ENCODE measurements around the gene TGM4. TPM values are rescaled to one million over a fixed set of nuclear protein-coding genes. Genes with fewer than 3 reads are reported as not detected.
"Not testable (repeated sequence)": the region's sequence is repeated elsewhere in the genome, so short reads cannot be mapped to it uniquely, and the experiment has no call there.

Gene TGM4
- total and polyA plus RNA-seq, 5 donors, result not detected

- H3K27ac ChIP-seq (ENCODE audit: low read length); H3K4me1 ChIP-seq (ENCODE audit: control insufficient read depth, insufficient read depth, low read length); H3K4me3 ChIP-seq (ENCODE audit: low read length); H3K9me3 ChIP-seq (ENCODE audit: control insufficient read depth, low read length); H3K27me3 ChIP-seq (ENCODE audit: control insufficient read depth, insufficient read depth); intact Hi-C loops (cut with DNase I); DNase-seq; ATAC-seq: not testable (repeated sequence)
- WGBS, result 98% methylated on average over 6 of the region's 6 CpGs
Measured at GRCh38 chr3:44856663-44857062, 17.7 kb upstream of the TGM4 start.

GRCh38 chr3:44860117-44860516 is 14.3 kb upstream of the TGM4 start:
- intact Hi-C loops (cut with DNase I), result loop anchor here in 1 of 4 donors (10.0 kb wide), 1 partner anchor 95 kb away; the partner anchor contains the start of genes KIAA1143 and KIF15
- Histone ChIP-seq H3K27ac (ENCODE audit: low read length) (no peak overlapping the region), H3K4me1 (ENCODE audit: control insufficient read depth, insufficient read depth, low read length) (no peaks in the 10 kb centered on the region), H3K9me3 (ENCODE audit: control insufficient read depth, low read length) (no peaks in the 10 kb centered on the region), H3K27me3 (ENCODE audit: control insufficient read depth, insufficient read depth) (no peaks in the 10 kb centered on the region), H3K4me3 (ENCODE audit: low read length) (no peak overlapping the region)
- WGBS, result 95% methylated on average over 4 of the region's 4 CpGs
- ATAC-seq (no peak), DNase-seq (no peak)

- H3K27me3 ChIP-seq (ENCODE audit: control insufficient read depth, insufficient read depth), result no peaks in the 10 kb centered on the region
- peak within 1 kb of the TSS; percentile 62 for H3K4me3 ChIP-seq (ENCODE audit: low read length)
- 2% methylated on average over 90 of the region's 91 CpGs for WGBS
- H3K4me1 ChIP-seq (ENCODE audit: control insufficient read depth, insufficient read depth, low read length), result no peaks in the 10 kb centered on the region
- intact Hi-C loops (cut with DNase I), result loop anchor here in 1 of 4 donors (10.0 kb wide), 1 partner anchor 97 kb away; the partner anchor contains the start of genes KIAA1143 and KIF15
- H3K9me3 ChIP-seq (ENCODE audit: control insufficient read depth, low read length), result no peaks in the 10 kb centered on the region
- peak within 1 kb of the TSS; percentile 75 for H3K27ac ChIP-seq (ENCODE audit: low read length)
- ATAC-seq (peak; percentile 98 to 99), DNase-seq (peak; percentile 93 to 97 (median 97))
Measured at GRCh38 chr3:44861412-44862225, 12.8 kb upstream of the TGM4 start, which contains the start of gene TMEM42. TSS of gene TMEM42 (plus strand) at chr3:44861912. CDS start at chr3:44861925, 13 bp downstream.

GRCh38 chr3:44862226-44862637 is 12.2 kb upstream of the TGM4 start:
- Histone ChIP-seq H3K4me1 (ENCODE audit: control insufficient read depth, insufficient read depth, low read length) (no peaks in the 10 kb centered on the region), H3K27ac (ENCODE audit: low read length) (peak overlapping the region; percentile 42), H3K4me3 (ENCODE audit: low read length) (peak overlapping the region; percentile 62), H3K27me3 (ENCODE audit: control insufficient read depth, insufficient read depth) (no peaks in the 10 kb centered on the region), H3K9me3 (ENCODE audit: control insufficient read depth, low read length) (no peaks in the 10 kb centered on the region)
- under 1% methylated on average over 25 of the region's 25 CpGs for WGBS
- ATAC-seq (no peak), DNase-seq (no peak)
- intact Hi-C loops (cut with DNase I), result loop anchor here in 1 of 4 donors (10.0 kb wide), 1 partner anchor 97 kb away; the partner anchor contains the start of genes KIAA1143 and KIF15

GRCh38 chr3:44865272-44866035 is 9.0 kb upstream of the TGM4 start:
- no peak overlapping the region for H3K27ac ChIP-seq (ENCODE audit: low read length)

GRCh38 chr3:44867421-44868111 is 6.8 kb upstream of the TGM4 start:
- 96% methylated on average over 7 of the region's 7 CpGs for WGBS
- no peaks in the 10 kb centered on the region for H3K27me3 ChIP-seq (ENCODE audit: control insufficient read depth, insufficient read depth)
- H3K4me1 ChIP-seq (ENCODE audit: control insufficient read depth, insufficient read depth, low read length), result no peaks in the 10 kb centered on the region
- intact Hi-C loops (cut with DNase I), result loop anchor here in 1 of 4 donors (10.0 kb wide), 1 partner anchor 103 kb away; the partner anchor contains the start of genes KIAA1143 and KIF15
- no peak overlapping the region for H3K4me3 ChIP-seq (ENCODE audit: low read length)
- H3K9me3 ChIP-seq (ENCODE audit: control insufficient read depth, low read length), result no peaks in the 10 kb centered on the region
- DNase-seq, result no peak
- no peak overlapping the region for H3K27ac ChIP-seq (ENCODE audit: low read length)
- no peak for ATAC-seq

More at GRCh38 chr3:44865272-44866035, 9.0 kb upstream of the TGM4 start:
- no peak for DNase-seq
- Histone ChIP-seq H3K27me3 (ENCODE audit: control insufficient read depth, insufficient read depth) (no peaks in the 10 kb centered on the region), H3K9me3 (ENCODE audit: control insufficient read depth, low read length) (no peaks in the 10 kb centered on the region), H3K4me1 (ENCODE audit: control insufficient read depth, insufficient read depth, low read length) (no peaks in the 10 kb centered on the region), H3K4me3 (ENCODE audit: low read length) (no peak overlapping the region)
- intact Hi-C loops (cut with DNase I), result loop anchor here in 1 of 4 donors (10.0 kb wide), 1 partner anchor 101 kb away; the partner anchor contains the start of genes KIAA1143 and KIF15
- no peak for ATAC-seq
- WGBS, result 91% methylated on average over 7 of the region's 7 CpGs

- 78% methylated on average over 8 of the region's 8 CpGs for WGBS
- no peaks in the 10 kb centered on the region for H3K27me3 ChIP-seq (ENCODE audit: control insufficient read depth, insufficient read depth)
Measured at GRCh38 chr3:44870375-44871061, 3.9 kb upstream of the TGM4 start.

GRCh38 chr3:44875596-44875995 is 1.2 kb downstream of the TGM4 start:
- intact Hi-C loops (cut with DNase I), result no loop called here
- H3K27ac ChIP-seq (ENCODE audit: low read length), result no peak overlapping the region
- 81% methylated on average over 3 of the region's 3 CpGs for WGBS
- DNase-seq, result no peak
- no peak for ATAC-seq
- no peaks in the 10 kb centered on the region for H3K4me1 ChIP-seq (ENCODE audit: control insufficient read depth, insufficient read depth, low read length)
- H3K27me3 ChIP-seq (ENCODE audit: control insufficient read depth, insufficient read depth), result no peaks in the 10 kb centered on the region
- no peak overlapping the region for H3K4me3 ChIP-seq (ENCODE audit: low read length)
- no peaks in the 10 kb centered on the region for H3K9me3 ChIP-seq (ENCODE audit: control insufficient read depth, low read length)

More at GRCh38 chr3:44870375-44871061, 3.9 kb upstream of the TGM4 start:
- Histone ChIP-seq H3K4me3 (ENCODE audit: low read length) (no peak overlapping the region), H3K9me3 (ENCODE audit: control insufficient read depth, low read length) (no peaks in the 10 kb centered on the region), H3K4me1 (ENCODE audit: control insufficient read depth, insufficient read depth, low read length) (no peaks in the 10 kb centered on the region), H3K27ac (ENCODE audit: low read length) (no peak overlapping the region)
- DNase-seq, result no peak
- intact Hi-C loops (cut with DNase I), result no loop called here
- peak in 1 of 2 donors; percentile 29 for ATAC-seq

GRCh38 chr3:44877333-44877732 is 2.9 kb downstream of the TGM4 start:
- Histone ChIP-seq H3K27me3 (ENCODE audit: control insufficient read depth, insufficient read depth) (no peaks in the 10 kb centered on the region), H3K4me3 (ENCODE audit: low read length) (no peak overlapping the region), H3K27ac (ENCODE audit: low read length) (no peak overlapping the region), H3K4me1 (ENCODE audit: control insufficient read depth, insufficient read depth, low read length) (no peaks in the 10 kb centered on the region), H3K9me3 (ENCODE audit: control insufficient read depth, low read length) (no peaks in the 10 kb centered on the region)
- DNase-seq (no peak), ATAC-seq (no peak)
- intact Hi-C loops (cut with DNase I), result no loop called here
- WGBS, result 88% methylated on average over 3 of the region's 3 CpGs

- no peak for DNase-seq
- WGBS, result 65% methylated on average over 2 of the region's 2 CpGs
- ATAC-seq, result no peak
- Histone ChIP-seq H3K4me3 (ENCODE audit: low read length) (no peak overlapping the region), H3K27me3 (ENCODE audit: control insufficient read depth, insufficient read depth) (no peaks in the 10 kb centered on the region), H3K9me3 (ENCODE audit: control insufficient read depth, low read length) (no peaks in the 10 kb centered on the region), H3K27ac (ENCODE audit: low read length) (no peak overlapping the region), H3K4me1 (ENCODE audit: control insufficient read depth, insufficient read depth, low read length) (no peaks in the 10 kb centered on the region)
- intact Hi-C loops (cut with DNase I), result no loop called here
Measured at GRCh38 chr3:44880284-44880683, 5.9 kb downstream of the TGM4 start.

Data from right cardiac atrium (tissue), 5 donors.